ENCODE measurements around the gene CLSTN2.

Gene CLSTN2

GRCh38 chr3:140546649-140547048 lies 611.7 kb downstream of the CLSTN2 start:
- TF ChIP-seq CTCF (IDR thresholded peaks at IDR 0.05; ENCODE audit: low read depth, low read length, missing control alignments): no peak
- H3K4me3 ChIP-seq (replicated peaks; ENCODE audit: low read depth, low read length): no peak overlapping the region
- no peak for DNase-seq (ENCODE audit: extremely low read depth, low read depth)

- no peak for DNase-seq (ENCODE audit: extremely low read depth, low read depth)
- no peak for TF ChIP-seq CTCF (IDR thresholded peaks at IDR 0.05; ENCODE audit: low read depth, low read length, missing control alignments)
Observed at GRCh38 chr3:140552403-140552802, 617.4 kb downstream of the CLSTN2 start.

DNA sequence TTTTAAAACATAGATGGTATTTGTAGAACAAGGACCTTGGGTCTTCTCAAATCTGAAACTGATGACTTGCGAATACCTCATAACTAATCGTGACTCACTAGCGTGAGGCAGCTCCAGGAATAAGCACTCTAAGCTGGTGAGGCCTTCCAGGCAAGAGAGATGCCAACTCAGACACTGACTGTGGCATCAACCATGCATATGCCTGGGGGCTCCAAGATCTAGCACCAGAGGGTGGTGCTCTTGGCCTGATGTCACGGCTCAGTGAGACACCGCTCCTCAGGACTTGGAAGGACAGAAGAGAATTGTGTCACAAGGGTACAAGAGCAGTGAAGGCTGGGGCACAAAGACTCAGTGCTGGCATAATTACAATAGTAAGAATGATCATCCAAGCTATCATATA lies 617.9 kb downstream of the CLSTN2 start:
- no peak for TF ChIP-seq CTCF (IDR thresholded peaks at IDR 0.05; ENCODE audit: low read depth, low read length, missing control alignments)
- no peak overlapping the region for H3K4me3 ChIP-seq (replicated peaks; ENCODE audit: low read depth, low read length)
- no peak for DNase-seq (ENCODE audit: extremely low read depth, low read depth)

More at GRCh38 chr3:140552403-140552802, 617.4 kb downstream of the CLSTN2 start:
- no peak overlapping the region for H3K4me3 ChIP-seq (replicated peaks; ENCODE audit: low read depth, low read length)

- DNase-seq (ENCODE audit: extremely low read depth, low read depth): no peak
- TF ChIP-seq CTCF (IDR thresholded peaks at IDR 0.05; ENCODE audit: low read depth, low read length, missing control alignments): no peak
- no peak overlapping the region for H3K4me3 ChIP-seq (replicated peaks; ENCODE audit: low read depth, low read length)
Observed at GRCh38 chr3:140553591-140553990, 618.6 kb downstream of the CLSTN2 start.

DNA sequence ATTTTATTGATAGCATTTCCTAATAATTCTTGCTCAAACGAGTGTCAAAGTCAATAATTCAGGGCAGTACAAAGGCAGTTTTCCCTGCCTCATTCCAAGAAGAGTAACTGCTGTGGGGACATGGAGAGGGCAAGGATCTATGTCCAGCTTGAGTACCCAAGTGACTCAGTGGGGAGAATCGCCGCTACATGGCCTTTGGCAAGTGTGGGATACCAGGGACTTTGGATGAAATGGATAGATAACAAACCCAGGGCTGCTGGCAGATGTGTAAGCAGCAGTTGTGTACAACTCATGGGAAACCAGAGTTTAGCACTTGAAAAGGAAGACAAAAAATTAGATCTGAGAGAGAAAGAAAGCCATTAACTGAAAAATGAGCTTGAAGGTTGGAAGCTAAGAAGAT lies 620.7 kb downstream of the CLSTN2 start:
- no peak for DNase-seq (ENCODE audit: extremely low read depth, low read depth)
- no peak overlapping the region for H3K4me3 ChIP-seq (replicated peaks; ENCODE audit: low read depth, low read length)
- no peak for TF ChIP-seq CTCF (IDR thresholded peaks at IDR 0.05; ENCODE audit: low read depth, low read length, missing control alignments)

GRCh38 chr3:140557476-140557875 lies 622.5 kb downstream of the CLSTN2 start:
- no peak for DNase-seq (ENCODE audit: extremely low read depth, low read depth)
- no peak for TF ChIP-seq CTCF (IDR thresholded peaks at IDR 0.05; ENCODE audit: low read depth, low read length, missing control alignments)
- no peak overlapping the region for H3K4me3 ChIP-seq (replicated peaks; ENCODE audit: low read depth, low read length)

DNA sequence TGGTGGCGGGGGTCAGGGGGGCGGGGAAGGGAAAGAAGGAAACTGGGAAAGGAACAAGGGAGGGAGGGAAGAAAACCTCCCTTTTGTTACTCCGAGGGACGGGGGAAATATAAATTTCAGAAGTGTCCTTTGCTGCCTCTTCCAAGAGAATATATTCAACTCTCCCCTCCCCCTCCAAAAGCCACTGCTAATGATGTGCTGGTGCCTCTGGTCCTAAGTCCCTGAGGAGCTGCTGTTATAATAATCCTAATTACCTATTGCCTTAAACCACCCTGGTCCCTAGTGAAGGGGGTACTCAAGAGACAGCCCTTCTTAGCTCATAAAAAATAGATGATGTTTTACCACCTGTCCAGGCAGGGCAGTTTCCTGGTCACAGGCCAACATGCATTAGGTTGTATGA lies 624.6 kb downstream of the CLSTN2 start:
- DNase-seq (ENCODE audit: extremely low read depth, low read depth): no peak
- no peak overlapping the region for H3K4me3 ChIP-seq (replicated peaks; ENCODE audit: low read depth, low read length)
- no peak for TF ChIP-seq CTCF (IDR thresholded peaks at IDR 0.05; ENCODE audit: low read depth, low read length, missing control alignments)

Measured in HFF-Myc (cell line).